NCI-H526 treated with DMSO at 0.1 percent for 48 hours (cell line): ENCODE data around the gene PTPRC.

Experiments
- DNase-seq: peaks from one replicate; lab custom pipeline; 2025; lab: John Stamatoyannopoulos, UW

PTPRC gene

GRCh38 chr1:198620218-198620617 is 18.6 kb upstream of the PTPRC start:
- DNase-seq = no peak

- no peak for DNase-seq
These were observed 17.7 kb upstream of the PTPRC start for GRCh38 chr1:198620951-198621824.

DNA sequence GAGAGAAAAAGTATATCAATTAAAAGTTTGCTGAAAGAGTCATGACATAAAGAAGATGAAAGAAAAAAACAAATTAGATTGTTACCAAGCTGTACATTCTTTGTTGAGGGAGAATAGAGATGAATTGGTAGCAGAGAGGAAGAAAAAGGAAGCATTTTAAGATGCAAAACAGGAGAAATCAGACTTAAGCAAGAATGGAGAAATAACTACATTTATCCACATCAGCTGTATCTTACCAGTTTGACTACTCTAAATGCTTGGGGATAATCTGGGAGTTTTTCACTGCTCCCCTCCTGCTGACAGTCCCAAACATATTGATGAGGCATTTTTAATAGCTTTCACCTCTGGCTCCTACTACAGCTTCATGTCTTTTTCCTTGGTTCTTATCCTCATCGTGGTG is 16.8 kb upstream of the PTPRC start:
- no peak for DNase-seq

GRCh38 chr1:198623752-198624647 is 14.8 kb upstream of the PTPRC start:
- DNase-seq = no peak

- DNase-seq = no peak
These were observed 14.2 kb upstream of the PTPRC start for GRCh38 chr1:198624648-198624980.

DNA sequence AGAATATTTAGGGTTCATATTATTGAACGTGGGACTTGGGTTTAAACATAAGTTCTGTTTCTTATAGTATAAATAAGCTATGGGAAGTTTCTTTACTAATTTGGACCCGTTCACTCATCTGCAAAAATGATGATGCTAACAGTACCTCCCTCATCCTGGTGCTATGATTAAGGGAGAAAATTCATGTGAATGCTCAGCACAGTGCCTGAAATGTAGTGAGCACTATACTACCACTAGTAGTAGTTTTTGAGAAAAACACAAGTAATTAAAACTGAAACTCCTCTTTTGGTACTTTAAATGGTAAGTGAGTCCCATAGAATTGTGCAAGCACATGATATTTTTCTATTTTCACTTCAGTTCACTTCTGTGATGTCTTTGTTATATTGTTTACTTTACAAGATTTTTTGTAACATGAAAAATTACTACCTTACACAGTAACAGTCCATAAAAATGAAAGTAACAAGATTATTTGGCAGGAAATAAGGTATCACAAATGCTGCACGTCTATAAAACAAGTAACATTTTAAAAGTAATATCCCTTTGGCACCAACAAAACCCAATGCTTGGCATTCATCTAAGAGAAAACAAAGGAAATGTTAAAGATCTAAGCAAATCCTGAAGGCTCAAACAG is 11.3 kb upstream of the PTPRC start:
- DNase-seq = no peak

- no peak for DNase-seq
These were observed 10.8 kb upstream of the PTPRC start for GRCh38 chr1:198628067-198628455.

GRCh38 chr1:198629610-198630009 is 9.2 kb upstream of the PTPRC start:
- DNase-seq = no peak

DNA sequence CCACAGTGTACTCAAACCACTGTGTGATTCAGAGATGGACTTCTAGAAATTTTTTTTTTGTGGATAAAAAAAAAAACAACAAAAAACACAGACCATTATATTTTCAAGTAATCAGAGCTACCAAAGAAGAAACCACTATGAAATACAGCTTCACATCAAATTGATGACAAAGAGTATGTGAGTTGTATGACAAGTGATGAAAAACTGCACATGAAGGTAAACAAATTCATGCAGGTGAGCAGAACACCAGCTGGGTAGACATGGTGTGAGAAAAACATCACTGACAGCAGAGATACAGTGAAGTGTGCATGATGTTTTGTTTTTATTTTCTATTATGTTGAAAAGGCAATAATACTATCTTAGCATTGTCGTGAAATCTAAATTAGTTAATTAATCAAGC is 8.0 kb upstream of the PTPRC start:
- no peak for DNase-seq

DNA sequence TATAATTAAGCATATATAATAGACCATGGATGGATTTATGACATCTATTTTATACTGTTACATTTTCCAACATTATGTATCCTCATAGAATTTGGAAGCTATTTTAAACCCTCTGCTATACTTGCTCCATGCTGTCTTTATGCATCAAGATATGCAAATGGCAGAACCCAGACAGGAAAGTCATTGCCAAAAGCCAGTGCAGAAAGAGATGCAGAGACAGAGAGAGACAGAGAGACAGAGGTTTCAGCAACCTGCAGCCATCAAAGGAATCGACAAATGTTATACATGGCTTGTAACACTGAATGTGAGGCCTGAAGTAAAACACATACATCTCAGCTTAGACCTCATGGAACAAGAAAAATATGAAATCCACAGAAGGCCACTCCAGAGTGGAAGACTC is 7.5 kb upstream of the PTPRC start:
- DNase-seq = no peak

GRCh38 chr1:198632007-198632406 is 6.8 kb upstream of the PTPRC start:
- DNase-seq = no peak

- DNase-seq = no peak
These were observed 5.1 kb upstream of the PTPRC start for GRCh38 chr1:198633675-198634121.

DNA sequence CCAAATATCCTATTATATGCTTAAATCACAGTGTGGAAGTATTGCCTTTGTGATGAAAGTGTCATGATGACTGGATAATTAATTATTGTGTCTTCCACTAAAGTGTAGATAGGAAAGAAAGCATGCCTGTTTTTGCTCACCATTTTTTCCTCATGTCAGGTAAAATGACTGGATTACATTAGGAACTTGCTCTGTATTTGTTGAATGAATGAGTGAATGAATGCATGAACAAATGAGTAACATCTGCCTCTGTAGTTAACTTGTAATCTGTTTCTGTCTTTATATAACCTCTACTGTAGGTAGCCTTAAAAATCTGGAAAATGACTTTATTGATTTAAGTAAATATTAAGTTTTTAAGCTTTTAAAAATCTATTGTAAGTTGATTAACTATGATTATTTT is 2.9 kb upstream of the PTPRC start:
- DNase-seq = no peak

GRCh38 chr1:198636391-198636790 is 2.4 kb upstream of the PTPRC start:
- no peak for DNase-seq

DNA sequence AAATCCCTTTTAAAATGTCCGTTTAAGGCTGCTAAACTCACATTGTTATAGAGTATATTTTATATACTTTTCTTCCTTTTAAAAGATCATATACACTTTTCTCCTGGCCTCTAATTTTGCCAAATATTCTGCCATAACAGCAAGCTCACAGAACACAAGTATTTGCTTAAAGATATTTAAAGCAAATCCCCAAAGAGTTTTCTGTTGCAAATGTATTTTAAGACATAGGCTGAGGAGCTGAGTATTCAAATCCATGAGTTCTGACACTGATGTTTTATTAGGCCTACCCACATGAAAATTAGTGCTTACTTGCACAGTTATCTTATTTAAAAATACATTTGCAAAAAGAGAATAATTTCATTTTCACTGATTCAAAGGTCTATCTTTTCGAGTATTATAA is 1.7 kb upstream of the PTPRC start:
- DNase-seq = no peak

- DNase-seq = no peak
These were observed 863 bp upstream of the PTPRC start for GRCh38 chr1:198637916-198638437.

GRCh38 chr1:198638441-198638840 is 399 bp upstream of the PTPRC start:
- DNase-seq = no peak

DNA sequence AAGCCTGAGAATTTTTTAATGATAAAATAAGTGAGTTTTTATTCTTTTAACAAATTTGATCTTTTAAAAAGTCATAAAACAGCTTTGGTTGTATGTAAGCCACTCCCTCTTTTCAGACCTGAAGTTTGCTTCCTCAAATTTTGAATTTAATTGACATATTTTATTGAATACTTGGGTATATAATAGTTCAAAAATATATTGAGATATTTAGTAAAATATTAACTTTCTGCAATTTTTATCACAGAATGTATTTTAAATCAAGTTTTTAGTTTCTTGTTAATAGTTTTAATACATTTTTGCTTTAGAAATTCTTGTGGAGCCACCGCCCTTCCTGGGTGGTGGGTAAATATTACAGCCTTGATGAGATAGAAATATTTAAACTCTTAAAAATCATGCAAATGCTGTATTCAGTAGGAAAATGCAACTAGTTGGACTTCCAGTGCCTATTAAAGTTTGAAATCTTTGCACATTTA is 867 bp downstream of the PTPRC start:
- no peak for DNase-seq

DNA sequence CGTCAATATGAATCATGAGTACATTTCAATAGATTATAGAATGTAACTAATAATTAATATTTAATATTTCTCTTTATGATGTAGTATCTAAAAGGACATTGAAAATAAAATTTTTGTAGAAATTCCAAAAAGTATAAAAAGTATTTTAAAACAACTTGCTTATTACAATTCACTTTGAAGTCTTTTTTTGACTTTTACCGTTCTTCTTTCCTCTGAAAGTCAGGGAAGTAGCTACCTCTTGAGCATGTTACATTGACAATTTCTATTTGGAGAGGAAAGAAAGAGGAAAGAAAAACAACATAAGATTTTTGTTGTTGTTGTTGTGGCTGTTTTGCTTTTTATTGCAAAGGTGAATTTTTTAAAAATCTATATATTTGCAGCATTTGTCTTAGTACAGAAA is 1.3 kb downstream of the PTPRC start:
- no peak for DNase-seq

GRCh38 chr1:198641501-198641900 is 2.7 kb downstream of the PTPRC start:
- no peak for DNase-seq

DNA sequence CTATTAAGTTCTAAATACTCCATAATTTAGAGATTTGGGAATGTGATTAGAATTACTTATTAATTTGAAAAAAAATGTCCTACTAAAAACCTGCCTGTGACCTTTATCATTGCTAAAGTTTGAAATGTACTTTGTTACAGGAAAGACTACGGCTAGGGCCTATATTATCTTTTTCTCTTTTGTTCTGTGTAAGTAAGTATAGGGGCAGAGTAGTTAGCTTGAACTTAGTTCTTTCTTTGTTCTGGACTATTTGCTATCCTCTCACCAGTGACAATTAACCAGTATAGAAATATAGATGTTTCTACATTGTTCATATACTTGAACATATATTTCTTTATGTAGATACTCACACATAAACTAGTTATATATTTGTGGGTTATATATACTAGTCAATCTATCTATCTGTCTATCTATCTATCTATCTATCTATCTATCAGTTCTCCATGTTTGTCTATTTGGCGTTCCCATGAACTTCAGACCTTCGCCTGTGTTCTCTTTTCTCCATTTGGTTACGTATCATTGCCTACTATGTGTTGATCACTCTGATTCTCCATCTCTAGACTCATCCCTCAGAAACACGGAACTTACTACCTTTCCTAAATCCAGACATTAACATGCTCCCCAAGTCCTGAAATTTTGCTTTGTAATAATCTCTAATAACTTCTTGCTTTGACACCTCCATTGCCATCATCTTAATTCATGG is 3.3 kb downstream of the PTPRC start:
- no peak for DNase-seq

GRCh38 chr1:198642983-198643382 is 4.1 kb downstream of the PTPRC start:
- DNase-seq = no peak
